Right lobe of liver (tissue), 4 donors: ENCODE data around the gene IL27RA.

Experiments used
- CTCF ChIP-seq, 4 donors: fragments of 200-600 bp in 3 of 4; fragments of 450-650 bp in 1 of 4; IDR thresholded peaks; one replicate each; pipeline versions ENCODE4 v1.5.1 to v1.8.0; 2016 to 2022; ENCODE audit warnings: antibody characterized with exemption in 4 of 4, mild to moderate bottlenecking in 2 of 4
- POLR2A ChIP-seq: fragments of 450-650 bp; IDR thresholded peaks from one replicate; pipeline ENCODE4 v1.6.1; 2017; ENCODE audit warnings: antibody characterized with exemption, mild to moderate bottlenecking
- donor health status: DM: no; HTN: no; CAD: no.
- donor health status: DM: no; HTN: no; CAD: no.
- donor health status: DM: no; HTN: yes; CAD: no.

GRCh38 chr19:14056741-14057356, 25.3 kb downstream of the IL27RA start:
- no peak for TF ChIP-seq POLR2A
- TF ChIP-seq CTCF (IDR thresholded peaks at IDR 0.05), result no peak
